ENCODE data around the gene TENM3. TPM values are rescaled to one million over a fixed set of nuclear protein-coding genes. Genes with fewer than 3 reads are reported as not detected.

TENM3 gene
- total RNA-seq, 4 donors from 2014 or later: 19.7 to 47.2 (median 33.0) TPM

DNA sequence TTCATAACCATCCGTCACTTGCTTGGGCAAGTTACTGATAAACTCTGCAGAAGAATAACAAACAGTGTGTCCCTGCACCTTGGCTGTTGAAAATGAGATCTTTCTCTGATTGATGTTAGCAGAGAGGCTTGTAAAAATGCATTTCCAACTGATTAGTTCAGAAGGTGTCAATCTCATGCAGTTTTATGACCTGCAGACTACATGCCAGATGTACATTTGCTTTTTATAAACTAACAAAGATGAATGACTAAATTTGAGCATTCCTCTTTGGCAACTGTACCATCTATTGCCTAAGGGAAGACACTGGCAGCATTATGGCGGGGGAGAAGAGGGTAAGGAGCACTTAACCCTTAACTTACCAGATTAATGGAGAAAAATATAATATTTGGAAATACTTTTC is 481.2 kb downstream of the TENM3 start:
- no peak for DNase-seq (ENCODE audit: low spot score)
- TF ChIP-seq, protein P1, sequence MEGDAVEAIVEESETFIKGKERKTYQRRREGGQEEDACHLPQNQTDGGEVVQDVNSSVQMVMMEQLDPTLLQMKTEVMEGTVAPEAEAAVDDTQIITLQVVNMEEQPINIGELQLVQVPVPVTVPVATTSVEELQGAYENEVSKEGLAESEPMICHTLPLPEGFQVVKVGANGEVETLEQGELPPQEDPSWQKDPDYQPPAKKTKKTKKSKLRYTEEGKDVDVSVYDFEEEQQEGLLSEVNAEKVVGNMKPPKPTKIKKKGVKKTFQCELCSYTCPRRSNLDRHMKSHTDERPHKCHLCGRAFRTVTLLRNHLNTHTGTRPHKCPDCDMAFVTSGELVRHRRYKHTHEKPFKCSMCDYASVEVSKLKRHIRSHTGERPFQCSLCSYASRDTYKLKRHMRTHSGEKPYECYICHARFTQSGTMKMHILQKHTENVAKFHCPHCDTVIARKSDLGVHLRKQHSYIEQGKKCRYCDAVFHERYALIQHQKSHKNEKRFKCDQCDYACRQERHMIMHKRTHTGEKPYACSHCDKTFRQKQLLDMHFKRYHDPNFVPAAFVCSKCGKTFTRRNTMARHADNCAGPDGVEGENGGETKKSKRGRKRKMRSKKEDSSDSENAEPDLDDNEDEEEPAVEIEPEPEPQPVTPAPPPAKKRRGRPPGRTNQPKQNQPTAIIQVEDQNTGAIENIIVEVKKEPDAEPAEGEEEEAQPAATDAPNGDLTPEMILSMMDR (IDR thresholded peaks at IDR 0.05): no peak
- ATAC-seq (ENCODE audit: low FRiP score): no peak

DNA sequence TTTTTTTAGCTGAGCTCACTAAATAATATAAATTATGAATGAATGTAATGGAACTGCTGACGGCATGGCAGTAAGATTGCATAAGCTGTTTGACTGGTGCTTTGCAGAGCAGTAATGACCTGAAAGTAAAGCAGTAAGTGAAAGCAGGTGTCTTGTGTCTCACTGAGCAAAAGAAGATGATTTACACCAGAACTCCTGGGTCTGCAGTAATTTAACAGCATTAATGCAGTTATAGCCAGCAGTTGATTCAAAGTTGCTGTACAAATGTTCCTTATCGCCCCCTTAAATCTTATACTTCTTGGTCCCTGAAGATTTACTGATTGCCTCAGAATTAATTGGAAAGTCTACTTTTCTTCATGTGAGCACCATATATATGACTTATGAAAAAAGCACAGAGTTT is 486.3 kb downstream of the TENM3 start:
- ATAC-seq (ENCODE audit: low FRiP score) (no peak), DNase-seq (ENCODE audit: low spot score) (no peak)
- TF ChIP-seq, protein P1 (IDR thresholded peaks at IDR 0.05): no peak

GRCh38 chr4:182730791-182731190 is 487.6 kb downstream of the TENM3 start:
- TF ChIP-seq, protein P1 (IDR thresholded peaks at IDR 0.05): no peak
- ATAC-seq (ENCODE audit: low FRiP score): no peak
- no peak for DNase-seq (ENCODE audit: low spot score)

GRCh38 chr4:182736207-182736606 is 493.0 kb downstream of the TENM3 start:
- no peak for ATAC-seq (ENCODE audit: low FRiP score)
- DNase-seq (ENCODE audit: low spot score): no peak
- TF ChIP-seq, protein P1 (IDR thresholded peaks at IDR 0.05): no peak

DNA sequence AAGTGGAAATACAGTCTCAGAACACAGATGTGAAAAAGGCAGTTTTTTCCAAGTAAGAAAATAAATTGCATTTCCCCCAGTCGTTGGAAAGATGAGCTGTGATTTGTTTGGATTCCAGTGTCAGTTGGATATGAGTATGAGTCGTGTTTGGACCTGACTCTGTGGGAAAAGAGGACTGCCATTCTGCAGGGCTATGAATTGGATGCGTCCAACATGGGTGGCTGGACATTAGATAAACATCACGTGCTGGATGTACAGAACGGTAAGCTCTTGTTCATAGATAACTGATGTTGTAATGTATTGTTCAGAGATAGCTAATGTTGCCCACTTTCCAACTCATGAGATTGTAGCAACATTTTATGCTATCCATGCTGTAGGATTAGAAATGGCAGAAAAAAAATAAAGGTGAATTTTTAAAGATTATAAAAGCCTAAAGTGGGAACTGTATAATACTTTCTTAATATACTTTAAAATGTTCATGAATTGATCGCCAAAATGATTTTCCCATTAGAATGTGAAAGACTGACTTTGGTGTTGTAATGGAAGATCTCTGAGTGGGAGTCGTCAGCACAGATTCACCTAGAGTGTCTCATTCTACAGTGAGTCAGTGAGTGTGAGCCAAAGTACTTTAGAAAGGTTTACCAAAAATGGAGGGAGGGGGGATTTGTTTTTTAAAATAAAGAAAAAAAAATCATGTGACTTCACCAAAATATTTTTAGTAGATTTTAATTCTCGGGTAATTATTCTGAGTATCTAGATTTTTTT is 495.3 kb downstream of the TENM3 start:
- TF ChIP-seq, protein P1 (IDR thresholded peaks at IDR 0.05): no peak
- peak; percentile 75 for ATAC-seq (ENCODE audit: low FRiP score)

GRCh38 chr4:182740256-182740655 is 497.1 kb downstream of the TENM3 start:
- DNase-seq (ENCODE audit: low spot score) (no peak), ATAC-seq (ENCODE audit: low FRiP score) (no peak)
- TF ChIP-seq, protein P1 (IDR thresholded peaks at IDR 0.05): no peak

More for the DNA sequence above, 495.3 kb downstream of the TENM3 start:
- no peak for DNase-seq (ENCODE audit: low spot score)

- no peak for ATAC-seq (ENCODE audit: low FRiP score)
- TF ChIP-seq, protein P1 (IDR thresholded peaks at IDR 0.05): no peak
Observed at GRCh38 chr4:182741054-182741453, 497.9 kb downstream of the TENM3 start.

More at GRCh38 chr4:182741054-182741453, 497.9 kb downstream of the TENM3 start:
- no peak for DNase-seq (ENCODE audit: low spot score)

All from omental fat pad (tissue), 4 donors.